Activated T-cell treated with anti-CD3 and anti-CD28 coated beads, Interleukin-2, amount 50 U/mL, for 72 hours (primary cell): ENCODE data around the gene DNAJB13. TPM values are rescaled to one million over a fixed set of nuclear protein-coding genes. Genes with fewer than 3 reads are reported as not detected.

Experiments used
- ATAC-seq, 2 donors: fragments of 150-1000 bp; cut with Tn5 transposase; replicated peaks in 1 of 2; 2 replicates each; pipeline ENCODE4 v1.10.0; 2021; ENCODE audit warnings: moderate library complexity in 2 of 2, mild to moderate bottlenecking in 1 of 2
- DNase-seq, 2 donors: peaks; one replicate each; pipeline ENCODE4 v3.0.0; 2021 to 2022; ENCODE audit warnings: mixed read lengths in 1 of 2
- H3K27ac Mint-ChIP-seq: one replicate; pipeline ENCODE4 v1.8.0; 2022; ENCODE audit warnings: mild to moderate bottlenecking, moderate library complexity, mixed read lengths
- H3K27me3 Mint-ChIP-seq: one replicate; pipeline ENCODE4 v1.8.0; 2022; ENCODE audit warnings: low read depth, mixed read lengths
- H3K36me3 Mint-ChIP-seq, 2 donors: one replicate each; pipeline ENCODE4 v1.8.0; 2022; ENCODE audit warnings: mixed read lengths in 2 of 2, mild to moderate bottlenecking in 1 of 2; ENCODE audit not compliant: insufficient read depth in 2 of 2
- H3K4me1 Mint-ChIP-seq: one replicate; pipeline ENCODE4 v1.8.0; 2022; ENCODE audit warnings: low read depth, mixed read lengths
- H3K4me3 Mint-ChIP-seq, 2 donors: one replicate each; pipeline ENCODE4 v1.8.0; 2022; ENCODE audit warnings: mild to moderate bottlenecking in 2 of 2, mixed read lengths in 2 of 2, moderate library complexity in 2 of 2
- H3K9me3 Mint-ChIP-seq, 2 donors: one replicate each; pipeline ENCODE4 v1.8.0; 2022; ENCODE audit warnings: mixed read lengths in 2 of 2
- total RNA-seq, 2 donors: library from RNA; stranded (reverse); gene quantifications; one replicate each; pipeline ENCODE4 v1.2.3, GENCODE V29; 2022

The DNAJB13 gene
- total RNA-seq, 2 donors from 2014 or later: 0.53 to 1.1 TPM

GRCh38 chr11:73939096-73939495 is 11.7 kb upstream of the DNAJB13 start:
- peaks cover 2 to 3% of the 10 kb centered on the region in 2 donors for H3K9me3 Mint-ChIP-seq
- H3K27me3 Mint-ChIP-seq: no peaks in the 10 kb centered on the region
- ATAC-seq (no peak), DNase-seq (no peak)
- H3K4me1 Mint-ChIP-seq: no peaks in the 10 kb centered on the region
- H3K4me3 Mint-ChIP-seq: no peak overlapping the region
- no peak overlapping the region for H3K27ac Mint-ChIP-seq
- H3K36me3 Mint-ChIP-seq: peaks cover 3 to 10% of the 10 kb centered on the region in 2 donors

GRCh38 chr11:73940801-73941570 is 9.8 kb upstream of the DNAJB13 start:
- DNase-seq (no peak), ATAC-seq (no peak)
- Mint-ChIP-seq H3K36me3 (peaks cover 3 to 10% of the 10 kb centered on the region in 2 donors), H3K27me3 (no peaks in the 10 kb centered on the region), H3K27ac (no peak overlapping the region), H3K9me3 (peaks cover 2 to 3% of the 10 kb centered on the region in 2 donors), H3K4me3 (no peak overlapping the region), H3K4me1 (no peaks in the 10 kb centered on the region)

GRCh38 chr11:73942010-73942409 is 8.8 kb upstream of the DNAJB13 start:
- H3K36me3 Mint-ChIP-seq: peaks cover 3 to 13% of the 10 kb centered on the region in 2 donors
- H3K27ac Mint-ChIP-seq: no peak overlapping the region
- H3K9me3 Mint-ChIP-seq: peaks cover 2 to 3% of the 10 kb centered on the region in 2 donors
- H3K4me1 Mint-ChIP-seq: no peaks in the 10 kb centered on the region
- ATAC-seq: no peak
- no peak for DNase-seq
- H3K27me3 Mint-ChIP-seq: no peaks in the 10 kb centered on the region
- H3K4me3 Mint-ChIP-seq: no peak overlapping the region

- Mint-ChIP-seq H3K4me1 (no peaks in the 10 kb centered on the region), H3K4me3 (no peak overlapping the region), H3K9me3 (peaks cover 2 to 3% of the 10 kb centered on the region in 2 donors), H3K36me3 (peaks cover 3 to 8% of the 10 kb centered on the region in 2 donors), H3K27ac (no peak overlapping the region), H3K27me3 (no peaks in the 10 kb centered on the region)
- DNase-seq (no peak), ATAC-seq (no peak)
Measured at GRCh38 chr11:73944085-73944484, 6.7 kb upstream of the DNAJB13 start.

- no peak for DNase-seq
- no peaks in the 10 kb centered on the region for H3K27me3 Mint-ChIP-seq
- no peak for ATAC-seq
- peaks cover 3 to 8% of the 10 kb centered on the region in 2 donors for H3K36me3 Mint-ChIP-seq
- no peak overlapping the region for H3K4me3 Mint-ChIP-seq
- H3K4me1 Mint-ChIP-seq: no peaks in the 10 kb centered on the region
- H3K27ac Mint-ChIP-seq: no peak overlapping the region
- H3K9me3 Mint-ChIP-seq: peaks cover 2 to 3% of the 10 kb centered on the region in 2 donors
Measured at GRCh38 chr11:73944901-73945300, 5.9 kb upstream of the DNAJB13 start.

GRCh38 chr11:73945396-73945795 is 5.4 kb upstream of the DNAJB13 start:
- DNase-seq: no peak
- Mint-ChIP-seq H3K27me3 (no peaks in the 10 kb centered on the region), H3K4me1 (no peaks in the 10 kb centered on the region), H3K4me3 (no peak overlapping the region), H3K9me3 (peaks cover 2 to 3% of the 10 kb centered on the region in 2 donors), H3K27ac (no peak overlapping the region), H3K36me3 (peaks cover 3 to 8% of the 10 kb centered on the region in 2 donors)
- ATAC-seq: no peak

- peaks cover 0 to 3% of the 10 kb centered on the region in 2 donors for H3K36me3 Mint-ChIP-seq
- no peak for DNase-seq
- no peaks in the 10 kb centered on the region for H3K27me3 Mint-ChIP-seq
- H3K4me1 Mint-ChIP-seq: no peaks in the 10 kb centered on the region
- ATAC-seq: no peak
- no peak overlapping the region for H3K4me3 Mint-ChIP-seq
- H3K9me3 Mint-ChIP-seq: no peaks in the 10 kb centered on the region
- H3K27ac Mint-ChIP-seq: no peak overlapping the region
Measured at GRCh38 chr11:73946798-73947458, 3.9 kb upstream of the DNAJB13 start.

GRCh38 chr11:73949246-73949645 is 1.6 kb upstream of the DNAJB13 start:
- Mint-ChIP-seq H3K27me3 (no peaks in the 10 kb centered on the region), H3K4me1 (no peaks in the 10 kb centered on the region), H3K9me3 (no peaks in the 10 kb centered on the region), H3K36me3 (peaks cover 0 to 3% of the 10 kb centered on the region in 2 donors), H3K4me3 (no peak overlapping the region), H3K27ac (no peak overlapping the region)
- no peak for ATAC-seq
- DNase-seq: no peak

GRCh38 chr11:73949912-73950311 is 914 bp upstream of the DNAJB13 start:
- Mint-ChIP-seq H3K9me3 (no peaks in the 10 kb centered on the region), H3K27ac (no peak overlapping the region), H3K36me3 (peaks cover 0 to 3% of the 10 kb centered on the region in 2 donors), H3K27me3 (no peaks in the 10 kb centered on the region), H3K4me3 (no peak overlapping the region), H3K4me1 (no peaks in the 10 kb centered on the region)
- no peak for DNase-seq
- no peak for ATAC-seq

GRCh38 chr11:73951797-73952196 is 971 bp downstream of the DNAJB13 start:
- Mint-ChIP-seq H3K9me3 (no peaks in the 10 kb centered on the region), H3K36me3 (peaks cover 0 to under 1% of the 10 kb centered on the region in 2 donors), H3K27me3 (peaks cover 11% of the 10 kb centered on the region), H3K27ac (no peak overlapping the region), H3K4me3 (no peak overlapping the region), H3K4me1 (no peaks in the 10 kb centered on the region)
- DNase-seq: no peak
- ATAC-seq: no peak

GRCh38 chr11:73956876-73957653 is 6.2 kb downstream of the DNAJB13 start:
- Mint-ChIP-seq H3K27ac (no peak overlapping the region), H3K4me3 (peak overlapping the region in 1 of 2 donors; percentile 65), H3K27me3 (peaks cover 20% of the 10 kb centered on the region), H3K36me3 (no peaks in the 10 kb centered on the region), H3K9me3 (no peaks in the 10 kb centered on the region), H3K4me1 (no peaks in the 10 kb centered on the region)
- DNase-seq (no peak), ATAC-seq (peak in 1 of 2 donors; percentile 13)

GRCh38 chr11:73957654-73958361 is 7.0 kb downstream of the DNAJB13 start:
- Mint-ChIP-seq H3K36me3 (no peaks in the 10 kb centered on the region), H3K4me1 (no peaks in the 10 kb centered on the region), H3K27me3 (peaks cover 20% of the 10 kb centered on the region), H3K4me3 (peak overlapping the region in 1 of 2 donors; percentile 65), H3K27ac (no peak overlapping the region), H3K9me3 (no peaks in the 10 kb centered on the region)
- DNase-seq (no peak), ATAC-seq (peak in 1 of 2 donors; percentile 36)
